ENCODE data around the gene ADM. TPM values are rescaled to one million over a fixed set of nuclear protein-coding genes. Genes with fewer than 3 reads are reported as not detected.
A peak's percentile ranks its signal among the peaks of the same experiment; 100 is the strongest.

Gene ADM
- total and polyA plus RNA-seq, 2 experiments from 2014 or later = 75.8 to 95.9 TPM

DNA sequence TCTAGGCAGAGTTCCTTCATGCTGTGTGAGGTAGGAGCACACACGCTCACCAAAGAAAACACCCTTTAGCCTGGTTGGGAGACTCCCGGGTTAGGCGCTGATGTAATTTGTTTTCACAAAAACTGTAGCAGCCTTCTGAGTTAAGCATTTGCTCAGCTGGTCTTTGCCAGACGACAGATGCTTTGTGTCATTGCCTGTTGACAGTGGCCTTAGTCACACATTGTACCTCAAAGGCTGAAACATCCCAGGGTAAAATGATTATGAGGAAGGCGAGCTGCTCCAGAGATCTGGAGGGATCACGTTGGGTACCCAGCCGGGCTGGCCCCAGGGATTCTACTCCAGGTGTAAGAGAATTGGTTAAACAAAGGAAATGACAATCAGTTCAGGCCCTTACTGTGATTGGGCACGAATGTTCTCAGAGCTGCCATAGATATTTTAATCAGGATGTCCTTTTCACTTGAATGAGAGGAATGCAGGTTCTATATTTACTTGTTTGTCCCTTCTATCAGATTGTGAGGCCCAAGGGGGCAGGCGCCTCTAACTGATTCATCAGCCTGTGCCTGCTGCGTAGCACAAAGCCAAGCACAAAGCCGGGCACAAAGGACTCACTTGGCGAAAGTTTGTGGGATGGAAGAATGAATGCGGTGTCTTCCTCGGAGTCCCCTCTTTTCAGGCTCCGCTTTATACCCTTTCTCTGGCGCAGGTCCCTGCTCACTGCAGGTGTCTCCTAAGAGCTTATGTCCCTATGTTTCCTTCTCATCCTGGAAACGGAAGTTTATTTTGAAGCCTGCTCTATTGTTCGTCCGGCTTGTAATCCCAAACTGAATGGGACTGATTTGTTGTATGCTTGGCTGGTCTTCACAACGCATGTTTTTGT, 47.1 kb downstream of the ADM start:
- peak; percentile 90 for ATAC-seq
- no peaks in the 10 kb centered on the region for H3K27me3 ChIP-seq (ENCODE audit: insufficient read depth)
- peaks cover 25% of the 10 kb centered on the region for H3K36me3 Mint-ChIP-seq (ENCODE audit: low read depth)
- TF ChIP-seq ZNF331 (CRISPR knock-in tag; IDR thresholded peaks at IDR 0.05; ENCODE audit: low read depth) (no peak), NANOG (IDR thresholded peaks at IDR 0.05; ENCODE audit: borderline replicate concordance) (peak; percentile 97), ZNF114 (CRISPR knock-in tag; IDR thresholded peaks at IDR 0.05) (0 out of 2 replicates have a peak, but pooled peaks have one; percentile 31), EZH2phosphoT487 (IDR thresholded peaks at IDR 0.05; ENCODE audit: unreplicated experiment) (no peak), STAT1 (IDR thresholded peaks at IDR 0.05; ENCODE audit: unreplicated experiment) (no peak), JUNB (IDR thresholded peaks at IDR 0.05; ENCODE audit: unreplicated experiment) (no peak), POLR2AphosphoS5 (IDR thresholded peaks at IDR 0.05; ENCODE audit: low read depth) (peak; percentile 37; the same call in 1 of the 2 replicates), CREB1 (CRISPR knock-in tag; IDR thresholded peaks at IDR 0.05; ENCODE audit: low read depth) (peak; percentile 72), EZH2 (IDR thresholded peaks at IDR 0.05; ENCODE audit: low read depth, unreplicated experiment) (no peak)
- TF ChIP-seq, protein P1, sequence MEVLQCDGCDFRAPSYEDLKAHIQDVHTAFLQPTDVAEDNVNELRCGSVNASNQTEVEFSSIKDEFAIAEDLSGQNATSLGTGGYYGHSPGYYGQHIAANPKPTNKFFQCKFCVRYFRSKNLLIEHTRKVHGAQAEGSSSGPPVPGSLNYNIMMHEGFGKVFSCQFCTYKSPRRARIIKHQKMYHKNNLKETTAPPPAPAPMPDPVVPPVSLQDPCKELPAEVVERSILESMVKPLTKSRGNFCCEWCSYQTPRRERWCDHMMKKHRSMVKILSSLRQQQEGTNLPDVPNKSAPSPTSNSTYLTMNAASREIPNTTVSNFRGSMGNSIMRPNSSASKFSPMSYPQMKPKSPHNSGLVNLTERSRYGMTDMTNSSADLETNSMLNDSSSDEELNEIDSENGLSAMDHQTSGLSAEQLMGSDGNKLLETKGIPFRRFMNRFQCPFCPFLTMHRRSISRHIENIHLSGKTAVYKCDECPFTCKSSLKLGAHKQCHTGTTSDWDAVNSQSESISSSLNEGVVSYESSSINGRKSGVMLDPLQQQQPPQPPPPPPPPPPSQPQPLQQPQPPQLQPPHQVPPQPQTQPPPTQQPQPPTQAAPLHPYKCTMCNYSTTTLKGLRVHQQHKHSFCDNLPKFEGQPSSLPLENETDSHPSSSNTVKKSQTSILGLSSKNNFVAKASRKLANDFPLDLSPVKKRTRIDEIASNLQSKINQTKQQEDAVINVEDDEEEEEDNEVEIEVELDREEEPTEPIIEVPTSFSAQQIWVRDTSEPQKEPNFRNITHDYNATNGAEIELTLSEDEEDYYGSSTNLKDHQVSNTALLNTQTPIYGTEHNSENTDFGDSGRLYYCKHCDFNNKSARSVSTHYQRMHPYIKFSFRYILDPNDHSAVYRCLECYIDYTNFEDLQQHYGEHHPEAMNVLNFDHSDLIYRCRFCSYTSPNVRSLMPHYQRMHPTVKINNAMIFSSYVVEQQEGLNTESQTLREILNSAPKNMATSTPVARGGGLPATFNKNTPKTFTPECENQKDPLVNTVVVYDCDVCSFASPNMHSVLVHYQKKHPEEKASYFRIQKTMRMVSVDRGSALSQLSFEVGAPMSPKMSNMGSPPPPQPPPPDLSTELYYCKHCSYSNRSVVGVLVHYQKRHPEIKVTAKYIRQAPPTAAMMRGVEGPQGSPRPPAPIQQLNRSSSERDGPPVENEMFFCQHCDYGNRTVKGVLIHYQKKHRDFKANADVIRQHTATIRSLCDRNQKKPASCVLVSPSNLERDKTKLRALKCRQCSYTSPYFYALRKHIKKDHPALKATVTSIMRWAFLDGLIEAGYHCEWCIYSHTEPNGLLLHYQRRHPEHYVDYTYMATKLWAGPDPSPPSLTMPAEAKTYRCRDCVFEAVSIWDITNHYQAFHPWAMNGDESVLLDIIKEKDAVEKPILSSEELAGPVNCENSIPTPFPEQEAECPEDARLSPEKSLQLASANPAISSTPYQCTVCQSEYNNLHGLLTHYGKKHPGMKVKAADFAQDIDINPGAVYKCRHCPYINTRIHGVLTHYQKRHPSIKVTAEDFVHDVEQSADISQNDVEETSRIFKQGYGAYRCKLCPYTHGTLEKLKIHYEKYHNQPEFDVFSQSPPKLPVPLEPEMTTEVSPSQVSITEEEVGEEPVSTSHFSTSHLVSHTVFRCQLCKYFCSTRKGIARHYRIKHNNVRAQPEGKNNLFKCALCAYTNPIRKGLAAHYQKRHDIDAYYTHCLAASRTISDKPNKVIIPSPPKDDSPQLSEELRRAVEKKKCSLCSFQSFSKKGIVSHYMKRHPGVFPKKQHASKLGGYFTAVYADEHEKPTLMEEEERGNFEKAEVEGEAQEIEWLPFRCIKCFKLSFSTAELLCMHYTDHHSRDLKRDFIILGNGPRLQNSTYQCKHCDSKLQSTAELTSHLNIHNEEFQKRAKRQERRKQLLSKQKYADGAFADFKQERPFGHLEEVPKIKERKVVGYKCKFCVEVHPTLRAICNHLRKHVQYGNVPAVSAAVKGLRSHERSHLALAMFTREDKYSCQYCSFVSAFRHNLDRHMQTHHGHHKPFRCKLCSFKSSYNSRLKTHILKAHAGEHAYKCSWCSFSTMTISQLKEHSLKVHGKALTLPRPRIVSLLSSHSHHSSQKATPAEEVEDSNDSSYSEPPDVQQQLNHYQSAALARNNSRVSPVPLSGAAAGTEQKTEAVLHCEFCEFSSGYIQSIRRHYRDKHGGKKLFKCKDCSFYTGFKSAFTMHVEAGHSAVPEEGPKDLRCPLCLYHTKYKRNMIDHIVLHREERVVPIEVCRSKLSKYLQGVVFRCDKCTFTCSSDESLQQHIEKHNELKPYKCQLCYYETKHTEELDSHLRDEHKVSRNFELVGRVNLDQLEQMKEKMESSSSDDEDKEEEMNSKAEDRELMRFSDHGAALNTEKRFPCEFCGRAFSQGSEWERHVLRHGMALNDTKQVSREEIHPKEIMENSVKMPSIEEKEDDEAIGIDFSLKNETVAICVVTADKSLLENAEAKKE (CRISPR knock-in tag; IDR thresholded peaks at IDR 0.05) = peak; percentile 79
- TF ChIP-seq, protein P2, sequence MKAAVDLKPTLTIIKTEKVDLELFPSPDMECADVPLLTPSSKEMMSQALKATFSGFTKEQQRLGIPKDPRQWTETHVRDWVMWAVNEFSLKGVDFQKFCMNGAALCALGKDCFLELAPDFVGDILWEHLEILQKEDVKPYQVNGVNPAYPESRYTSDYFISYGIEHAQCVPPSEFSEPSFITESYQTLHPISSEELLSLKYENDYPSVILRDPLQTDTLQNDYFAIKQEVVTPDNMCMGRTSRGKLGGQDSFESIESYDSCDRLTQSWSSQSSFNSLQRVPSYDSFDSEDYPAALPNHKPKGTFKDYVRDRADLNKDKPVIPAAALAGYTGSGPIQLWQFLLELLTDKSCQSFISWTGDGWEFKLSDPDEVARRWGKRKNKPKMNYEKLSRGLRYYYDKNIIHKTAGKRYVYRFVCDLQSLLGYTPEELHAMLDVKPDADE (IDR thresholded peaks at IDR 0.05) = peak; percentile 67
- TF ChIP-seq, protein P3, sequence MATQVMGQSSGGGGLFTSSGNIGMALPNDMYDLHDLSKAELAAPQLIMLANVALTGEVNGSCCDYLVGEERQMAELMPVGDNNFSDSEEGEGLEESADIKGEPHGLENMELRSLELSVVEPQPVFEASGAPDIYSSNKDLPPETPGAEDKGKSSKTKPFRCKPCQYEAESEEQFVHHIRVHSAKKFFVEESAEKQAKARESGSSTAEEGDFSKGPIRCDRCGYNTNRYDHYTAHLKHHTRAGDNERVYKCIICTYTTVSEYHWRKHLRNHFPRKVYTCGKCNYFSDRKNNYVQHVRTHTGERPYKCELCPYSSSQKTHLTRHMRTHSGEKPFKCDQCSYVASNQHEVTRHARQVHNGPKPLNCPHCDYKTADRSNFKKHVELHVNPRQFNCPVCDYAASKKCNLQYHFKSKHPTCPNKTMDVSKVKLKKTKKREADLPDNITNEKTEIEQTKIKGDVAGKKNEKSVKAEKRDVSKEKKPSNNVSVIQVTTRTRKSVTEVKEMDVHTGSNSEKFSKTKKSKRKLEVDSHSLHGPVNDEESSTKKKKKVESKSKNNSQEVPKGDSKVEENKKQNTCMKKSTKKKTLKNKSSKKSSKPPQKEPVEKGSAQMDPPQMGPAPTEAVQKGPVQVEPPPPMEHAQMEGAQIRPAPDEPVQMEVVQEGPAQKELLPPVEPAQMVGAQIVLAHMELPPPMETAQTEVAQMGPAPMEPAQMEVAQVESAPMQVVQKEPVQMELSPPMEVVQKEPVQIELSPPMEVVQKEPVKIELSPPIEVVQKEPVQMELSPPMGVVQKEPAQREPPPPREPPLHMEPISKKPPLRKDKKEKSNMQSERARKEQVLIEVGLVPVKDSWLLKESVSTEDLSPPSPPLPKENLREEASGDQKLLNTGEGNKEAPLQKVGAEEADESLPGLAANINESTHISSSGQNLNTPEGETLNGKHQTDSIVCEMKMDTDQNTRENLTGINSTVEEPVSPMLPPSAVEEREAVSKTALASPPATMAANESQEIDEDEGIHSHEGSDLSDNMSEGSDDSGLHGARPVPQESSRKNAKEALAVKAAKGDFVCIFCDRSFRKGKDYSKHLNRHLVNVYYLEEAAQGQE (IDR thresholded peaks at IDR 0.05; ENCODE audit: unreplicated experiment) = no peak
- TF ChIP-seq, protein P4, sequence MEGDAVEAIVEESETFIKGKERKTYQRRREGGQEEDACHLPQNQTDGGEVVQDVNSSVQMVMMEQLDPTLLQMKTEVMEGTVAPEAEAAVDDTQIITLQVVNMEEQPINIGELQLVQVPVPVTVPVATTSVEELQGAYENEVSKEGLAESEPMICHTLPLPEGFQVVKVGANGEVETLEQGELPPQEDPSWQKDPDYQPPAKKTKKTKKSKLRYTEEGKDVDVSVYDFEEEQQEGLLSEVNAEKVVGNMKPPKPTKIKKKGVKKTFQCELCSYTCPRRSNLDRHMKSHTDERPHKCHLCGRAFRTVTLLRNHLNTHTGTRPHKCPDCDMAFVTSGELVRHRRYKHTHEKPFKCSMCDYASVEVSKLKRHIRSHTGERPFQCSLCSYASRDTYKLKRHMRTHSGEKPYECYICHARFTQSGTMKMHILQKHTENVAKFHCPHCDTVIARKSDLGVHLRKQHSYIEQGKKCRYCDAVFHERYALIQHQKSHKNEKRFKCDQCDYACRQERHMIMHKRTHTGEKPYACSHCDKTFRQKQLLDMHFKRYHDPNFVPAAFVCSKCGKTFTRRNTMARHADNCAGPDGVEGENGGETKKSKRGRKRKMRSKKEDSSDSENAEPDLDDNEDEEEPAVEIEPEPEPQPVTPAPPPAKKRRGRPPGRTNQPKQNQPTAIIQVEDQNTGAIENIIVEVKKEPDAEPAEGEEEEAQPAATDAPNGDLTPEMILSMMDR (conservative IDR thresholded peaks at IDR 0.05; ENCODE audit: low read depth in 2 of 2) = no peak
- H2AFZ ChIP-seq = no peak overlapping the region
- peak overlapping the region; percentile 58 for H3K4me2 ChIP-seq
- H3K9me2 ChIP-seq (ENCODE audit: insufficient read depth) = peaks cover 9% of the 10 kb centered on the region
- H3K27ac Mint-ChIP-seq = peak overlapping the region; percentile 97
- H3K27ac ChIP-seq (ENCODE audit: low read depth) = peak overlapping the region; percentile 100
- H3K4me1 ChIP-seq (ENCODE audit: insufficient read depth) = peaks cover 22% of the 10 kb centered on the region
- no peaks in the 10 kb centered on the region for H3K79me2 ChIP-seq (replicated peaks; ENCODE audit: insufficient read depth)
- H3K36me3 ChIP-seq (ENCODE audit: insufficient read depth) = no peaks in the 10 kb centered on the region
- peaks cover 4% of the 10 kb centered on the region for H3K27me3 Mint-ChIP-seq (ENCODE audit: insufficient read depth, low read depth, poor library complexity)
- peak overlapping the region; percentile 40 for H3K4me3 Mint-ChIP-seq
- H3K9me3 Mint-ChIP-seq = peaks cover 13% of the 10 kb centered on the region; the same call in 2 of the 3 replicates
- peaks cover 11% of the 10 kb centered on the region for H3F3A ChIP-seq (replicated peaks; ENCODE audit: low read depth)
- peak; percentile 99 for DNase-seq (ENCODE audit: low spot score)
- peak overlapping the region; percentile 0; the same call in 1 of the 2 replicates for H3K4me3 ChIP-seq
- H3K4me1 Mint-ChIP-seq = peaks cover 46% of the 10 kb centered on the region
- no peaks in the 10 kb centered on the region for H4K20me1 ChIP-seq (replicated peaks; ENCODE audit: insufficient read depth)
